ENCODE data around the gene EVPL. TPM values are rescaled to one million over a fixed set of nuclear protein-coding genes. Genes with fewer than 3 reads are reported as not detected.
"Not testable (repeated sequence)": the region's sequence is repeated elsewhere in the genome, so short reads cannot be mapped to it uniquely, and the experiment has no call there.

Gene EVPL
- total and polyA plus RNA-seq, 5 donors from 2014 or later, result 0.05 to 0.15 TPM; not detected in 3

DNA sequence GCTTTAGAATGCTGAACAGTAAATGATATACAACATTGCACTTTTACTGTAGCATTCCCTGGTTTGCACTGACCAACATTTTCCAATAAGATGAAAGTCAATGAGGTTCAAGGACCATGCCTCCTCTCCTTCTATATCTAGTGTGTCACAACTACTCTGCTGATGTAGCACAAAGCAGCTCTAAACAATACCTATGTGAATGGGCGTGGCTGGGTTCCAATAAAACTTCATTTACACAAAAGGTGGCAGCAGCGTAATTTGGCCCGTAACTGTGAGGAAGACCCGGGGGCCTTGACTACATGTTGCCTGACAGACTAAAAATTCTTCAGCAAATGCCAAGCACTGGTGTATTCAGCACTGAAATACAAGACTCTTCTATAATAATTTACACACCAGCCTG is 38.7 kb upstream of the EVPL start:
- H3K4me3 ChIP-seq (ENCODE audit: low read depth, low read length), result no peak overlapping the region
- H3K9me3 Mint-ChIP-seq, result no peaks in the 10 kb centered on the region
- ATAC-seq (ENCODE audit: low read depth in 2 of 2) (no peak), DNase-seq (no peak)
- peaks cover 28% of the 10 kb centered on the region for H3K4me1 ChIP-seq (ENCODE audit: control insufficient read depth, insufficient read depth, low read length, poor library complexity, severe bottlenecking)
- peaks cover 34% of the 10 kb centered on the region for H3K36me3 Mint-ChIP-seq
- peaks cover 10 to 48% (median 31%) of the 10 kb centered on the region in 4 donors for H3K4me1 Mint-ChIP-seq
- H3K36me3 ChIP-seq (ENCODE audit: control insufficient read depth, insufficient read depth, low read length), result peaks cover 64% of the 10 kb centered on the region
- H3K27ac Mint-ChIP-seq, result peak overlapping the region in 2 of 3 donors; percentile 69 to 75
- H3K9me3 ChIP-seq (ENCODE audit: control insufficient read depth in 2 of 2, low read length in 2 of 2), result no peaks in the 10 kb centered on the region
- peak overlapping the region in 2 of 4 donors; percentile 53 to 69 for H3K4me3 Mint-ChIP-seq
- H3K27ac ChIP-seq (ENCODE audit: insufficient read depth, low read length, poor library complexity, severe bottlenecking), result no peak overlapping the region
- no peaks in the 10 kb centered on the region for H3K27me3 Mint-ChIP-seq
- H3K27me3 ChIP-seq (ENCODE audit: control insufficient read depth, insufficient read depth, low read length), result no peaks in the 10 kb centered on the region

DNA sequence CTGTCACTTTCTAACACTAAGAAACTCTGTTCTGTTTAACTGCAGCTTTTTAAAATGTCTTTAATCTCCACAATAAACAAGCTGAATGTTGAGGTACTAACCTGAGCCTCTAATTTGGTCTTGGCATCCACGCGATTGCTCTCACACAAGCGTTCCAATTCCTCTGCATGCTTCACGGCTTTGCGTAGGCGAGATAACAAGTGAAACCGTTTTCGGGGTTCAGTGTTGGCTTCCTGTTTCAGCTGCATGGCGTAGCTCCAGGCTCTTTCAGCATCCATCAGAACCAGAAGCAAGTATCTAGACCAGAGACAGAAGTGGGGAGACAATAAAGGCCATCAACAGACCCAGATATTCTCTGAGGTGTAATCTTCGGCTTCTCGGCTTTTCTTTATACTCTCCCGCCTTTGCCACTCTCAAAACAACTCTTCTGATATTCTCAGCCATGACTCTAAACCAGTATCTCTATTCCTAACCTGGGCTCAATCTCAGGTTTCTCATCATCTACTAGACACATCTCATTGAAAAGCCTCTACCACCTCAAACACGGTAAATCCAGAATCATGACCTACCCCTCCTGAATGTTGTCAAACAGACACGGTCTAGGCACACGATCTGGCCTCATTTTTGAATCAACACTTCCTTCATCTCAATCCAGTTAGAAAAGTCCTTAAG is 36.9 kb upstream of the EVPL start:
- peak overlapping the region; percentile 70 for H3K4me3 ChIP-seq (ENCODE audit: low read depth, low read length)

DNA sequence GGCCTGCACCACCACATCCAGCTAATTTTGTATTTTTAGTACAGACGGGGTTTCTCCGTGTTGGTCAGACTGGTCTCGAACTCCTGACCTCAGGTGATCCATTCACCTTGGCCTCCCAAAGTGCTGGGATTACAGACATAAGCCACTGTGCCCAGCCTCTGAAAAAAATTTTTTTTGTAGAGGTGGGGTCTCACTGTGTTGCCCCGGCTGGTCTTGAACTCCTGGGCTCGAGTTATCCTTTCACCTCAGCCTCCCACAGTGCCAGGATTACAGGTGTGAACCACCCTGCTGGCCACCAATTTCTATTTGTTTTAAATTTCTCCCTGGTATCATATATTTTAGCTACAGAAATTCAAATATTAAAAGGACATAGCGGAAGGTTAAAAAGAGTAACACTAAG is 31.2 kb upstream of the EVPL start:
- not testable (repeated sequence) for H3K27ac Mint-ChIP-seq; DNase-seq; H3K9me3 ChIP-seq (ENCODE audit: control insufficient read depth in 2 of 2, low read length in 2 of 2); H3K4me3 Mint-ChIP-seq; ATAC-seq (ENCODE audit: low read depth in 2 of 2); H3K4me1 Mint-ChIP-seq; H3K4me1 ChIP-seq (ENCODE audit: control insufficient read depth, insufficient read depth, low read length, poor library complexity, severe bottlenecking); H3K4me3 ChIP-seq (ENCODE audit: low read depth, low read length); H3K27ac ChIP-seq (ENCODE audit: insufficient read depth, low read length, poor library complexity, severe bottlenecking); H3K27me3 ChIP-seq (ENCODE audit: control insufficient read depth, insufficient read depth, low read length); H3K9me3 Mint-ChIP-seq; H3K27me3 Mint-ChIP-seq
- peaks cover 90% of the 10 kb centered on the region for H3K36me3 ChIP-seq (ENCODE audit: control insufficient read depth, insufficient read depth, low read length)
- H3K36me3 Mint-ChIP-seq, result peaks cover 41% of the 10 kb centered on the region

More for the DNA sequence above, 36.9 kb upstream of the EVPL start:
- Mint-ChIP-seq H3K27ac (peak overlapping the region; percentile 92 to 96 (median 94)), H3K9me3 (no peaks in the 10 kb centered on the region), H3K27me3 (no peaks in the 10 kb centered on the region), H3K4me3 (peak overlapping the region; percentile 20 to 81 (median 50)), H3K4me1 (peaks cover 10 to 38% (median 22%) of the 10 kb centered on the region in 4 donors), H3K36me3 (peaks cover 38% of the 10 kb centered on the region)
- Histone ChIP-seq H3K4me1 (ENCODE audit: control insufficient read depth, insufficient read depth, low read length, poor library complexity, severe bottlenecking) (peaks cover 12% of the 10 kb centered on the region), H3K9me3 (ENCODE audit: control insufficient read depth in 2 of 2, low read length in 2 of 2) (no peaks in the 10 kb centered on the region), H3K27me3 (ENCODE audit: control insufficient read depth, insufficient read depth, low read length) (no peaks in the 10 kb centered on the region), H3K36me3 (ENCODE audit: control insufficient read depth, insufficient read depth, low read length) (peaks cover 81% of the 10 kb centered on the region), H3K27ac (ENCODE audit: insufficient read depth, low read length, poor library complexity, severe bottlenecking) (peak overlapping the region; percentile 72)
- DNase-seq, result peak in 2 of 3 donors; percentile 49 to 74
- peak; percentile 79 to 81 for ATAC-seq (ENCODE audit: low read depth in 2 of 2)

DNA sequence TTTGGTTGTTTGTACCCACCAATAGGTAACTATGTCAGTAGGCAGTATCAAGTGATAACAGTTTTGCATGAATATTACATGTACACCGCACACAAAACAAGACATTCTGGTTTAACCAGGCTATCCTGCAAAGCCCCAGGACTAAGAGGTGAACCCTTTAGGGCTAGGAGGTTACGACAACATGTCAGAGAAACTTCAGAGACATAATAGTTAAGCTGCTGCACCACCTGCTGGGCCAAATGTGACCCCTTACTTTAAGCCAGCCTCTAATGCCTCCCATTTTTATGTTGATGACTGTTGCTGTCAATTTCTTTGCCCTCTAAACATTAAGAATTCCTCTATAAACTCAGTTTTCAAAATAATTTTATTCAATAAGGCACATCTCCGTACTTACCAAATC is 29.8 kb upstream of the EVPL start:
- H3K27ac Mint-ChIP-seq, result peak overlapping the region in 1 of 3 donors; percentile 12
- H3K36me3 Mint-ChIP-seq, result peaks cover 41% of the 10 kb centered on the region

DNA sequence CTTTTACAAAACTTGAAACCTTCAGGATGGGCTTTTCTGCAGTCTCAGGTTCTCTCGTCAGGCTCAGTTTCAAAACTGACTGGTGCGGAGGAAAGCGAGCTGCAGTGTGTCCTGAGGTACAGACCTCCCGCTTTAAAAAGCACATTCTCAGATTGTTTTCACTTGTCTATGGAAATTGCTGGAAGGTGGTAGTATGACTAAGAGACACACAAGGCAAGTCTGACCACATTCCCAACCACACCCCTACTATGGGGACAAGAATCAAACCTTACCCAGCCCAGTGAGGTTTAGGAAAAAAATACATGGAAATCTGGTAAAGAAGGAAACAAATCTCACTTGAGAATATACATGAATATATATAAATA is 27.0 kb upstream of the EVPL start:
- Histone ChIP-seq H3K4me1 (ENCODE audit: control insufficient read depth, insufficient read depth, low read length, poor library complexity, severe bottlenecking) (peaks cover 3% of the 10 kb centered on the region), H3K4me3 (ENCODE audit: low read depth, low read length) (no peak overlapping the region), H3K36me3 (ENCODE audit: control insufficient read depth, insufficient read depth, low read length) (peaks cover 91% of the 10 kb centered on the region), H3K27ac (ENCODE audit: insufficient read depth, low read length, poor library complexity, severe bottlenecking) (no peak overlapping the region), H3K9me3 (ENCODE audit: control insufficient read depth in 2 of 2, low read length in 2 of 2) (no peaks in the 10 kb centered on the region), H3K27me3 (ENCODE audit: control insufficient read depth, insufficient read depth, low read length) (no peaks in the 10 kb centered on the region)
- DNase-seq, result no peak
- Mint-ChIP-seq H3K9me3 (no peaks in the 10 kb centered on the region), H3K36me3 (peaks cover 45% of the 10 kb centered on the region), H3K4me3 (no peak overlapping the region), H3K27ac (peak overlapping the region in 1 of 3 donors; percentile 60), H3K27me3 (no peaks in the 10 kb centered on the region), H3K4me1 (peaks cover 0 to 19% (median 11%) of the 10 kb centered on the region in 4 donors)
- ATAC-seq (ENCODE audit: low read depth in 2 of 2), result no peak

More for the DNA sequence above, 29.8 kb upstream of the EVPL start:
- no peak overlapping the region for H3K4me3 Mint-ChIP-seq
- H3K27me3 Mint-ChIP-seq, result no peaks in the 10 kb centered on the region
- peaks cover 91% of the 10 kb centered on the region for H3K36me3 ChIP-seq (ENCODE audit: control insufficient read depth, insufficient read depth, low read length)
- H3K27ac ChIP-seq (ENCODE audit: insufficient read depth, low read length, poor library complexity, severe bottlenecking), result no peak overlapping the region
- H3K9me3 ChIP-seq (ENCODE audit: control insufficient read depth in 2 of 2, low read length in 2 of 2), result no peaks in the 10 kb centered on the region
- no peak for ATAC-seq (ENCODE audit: low read depth in 2 of 2)
- DNase-seq, result no peak
- H3K4me1 ChIP-seq (ENCODE audit: control insufficient read depth, insufficient read depth, low read length, poor library complexity, severe bottlenecking), result no peaks in the 10 kb centered on the region
- no peaks in the 10 kb centered on the region for H3K9me3 Mint-ChIP-seq
- peaks cover 0 to 6% (median 3%) of the 10 kb centered on the region in 4 donors for H3K4me1 Mint-ChIP-seq
- no peaks in the 10 kb centered on the region for H3K27me3 ChIP-seq (ENCODE audit: control insufficient read depth, insufficient read depth, low read length)
- H3K4me3 ChIP-seq (ENCODE audit: low read depth, low read length), result no peak overlapping the region

DNA sequence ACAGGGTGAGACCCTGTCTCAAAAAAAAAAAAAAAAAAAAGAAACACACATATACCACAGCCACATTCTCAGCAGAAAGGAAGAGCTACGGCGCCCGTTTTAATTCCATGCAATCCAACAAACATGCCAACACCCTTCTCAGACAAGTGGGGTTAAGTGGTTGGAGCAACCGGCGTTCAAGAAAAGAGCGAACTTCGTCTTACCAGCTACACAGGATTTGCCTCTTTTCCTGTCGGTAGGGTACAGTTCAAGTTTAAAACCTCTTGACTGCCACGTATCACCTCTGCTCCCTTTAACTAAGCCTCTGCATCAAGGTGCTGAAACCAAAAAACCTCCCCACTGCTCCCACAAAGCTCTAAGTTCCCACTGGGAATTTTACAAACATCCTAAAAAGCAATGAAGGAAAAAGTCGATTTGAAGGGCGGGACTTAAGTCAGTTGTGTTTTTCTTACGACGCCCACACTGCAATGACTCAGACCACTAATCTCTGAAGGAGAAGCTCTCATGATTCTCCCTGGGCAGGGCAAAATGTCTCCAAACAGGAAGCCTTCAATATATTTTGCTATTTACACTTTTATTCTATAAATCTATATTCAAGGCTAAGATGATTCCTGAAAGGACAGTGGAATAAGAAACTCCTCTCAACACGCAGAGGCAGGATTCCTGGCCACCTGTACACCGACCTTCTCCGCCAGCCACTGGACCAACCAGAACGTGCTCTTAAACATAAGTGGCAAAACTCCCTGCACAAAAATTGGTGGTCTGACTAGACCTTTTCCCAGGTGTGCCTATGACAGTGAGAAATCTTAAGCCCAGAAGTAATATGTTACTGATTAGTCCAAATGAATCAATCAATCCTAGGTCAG is 26.4 kb upstream of the EVPL start:
- Mint-ChIP-seq H3K27ac (peak overlapping the region in 1 of 3 donors; percentile 60), H3K36me3 (peaks cover 47% of the 10 kb centered on the region), H3K4me3 (no peak overlapping the region), H3K27me3 (no peaks in the 10 kb centered on the region), H3K4me1 (peaks cover 0 to 25% (median 16%) of the 10 kb centered on the region in 4 donors), H3K9me3 (no peaks in the 10 kb centered on the region)
- no peaks in the 10 kb centered on the region for H3K27me3 ChIP-seq (ENCODE audit: control insufficient read depth, insufficient read depth, low read length)
- no peak overlapping the region for H3K27ac ChIP-seq (ENCODE audit: insufficient read depth, low read length, poor library complexity, severe bottlenecking)
- peaks cover 91% of the 10 kb centered on the region for H3K36me3 ChIP-seq (ENCODE audit: control insufficient read depth, insufficient read depth, low read length)
- H3K4me1 ChIP-seq (ENCODE audit: control insufficient read depth, insufficient read depth, low read length, poor library complexity, severe bottlenecking), result peaks cover 4% of the 10 kb centered on the region
- H3K4me3 ChIP-seq (ENCODE audit: low read depth, low read length), result no peak overlapping the region
- no peaks in the 10 kb centered on the region for H3K9me3 ChIP-seq (ENCODE audit: control insufficient read depth in 2 of 2, low read length in 2 of 2)
- ATAC-seq (ENCODE audit: low read depth in 2 of 2) (no peak), DNase-seq (no peak)

DNA sequence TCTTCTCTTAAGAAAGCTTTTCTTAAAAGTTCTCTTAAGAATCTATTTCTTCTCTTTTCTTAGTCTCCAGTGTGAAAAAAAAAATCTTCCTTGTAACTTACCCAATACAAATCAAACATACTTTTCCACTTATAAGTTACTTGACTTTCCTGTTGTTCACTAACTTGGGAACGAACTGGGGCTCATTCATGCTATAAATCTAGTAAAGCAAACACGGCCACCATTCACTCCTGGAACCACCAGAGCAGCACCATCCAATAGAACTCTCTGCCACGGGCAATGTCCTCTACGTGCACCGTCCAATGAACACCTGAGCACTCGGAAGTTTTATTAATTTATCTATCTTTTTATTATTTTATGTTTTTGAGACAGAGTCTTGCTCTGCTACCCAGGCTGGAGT is 24.5 kb upstream of the EVPL start:
- Histone ChIP-seq H3K27me3 (ENCODE audit: control insufficient read depth, insufficient read depth, low read length) (no peaks in the 10 kb centered on the region), H3K4me1 (ENCODE audit: control insufficient read depth, insufficient read depth, low read length, poor library complexity, severe bottlenecking) (peaks cover 4% of the 10 kb centered on the region), H3K36me3 (ENCODE audit: control insufficient read depth, insufficient read depth, low read length) (peaks cover 89% of the 10 kb centered on the region), H3K4me3 (ENCODE audit: low read depth, low read length) (no peak overlapping the region), H3K27ac (ENCODE audit: insufficient read depth, low read length, poor library complexity, severe bottlenecking) (no peak overlapping the region), H3K9me3 (ENCODE audit: control insufficient read depth in 2 of 2, low read length in 2 of 2) (no peaks in the 10 kb centered on the region)
- Mint-ChIP-seq H3K27me3 (no peaks in the 10 kb centered on the region), H3K4me1 (peaks cover 0 to 29% (median 16%) of the 10 kb centered on the region in 4 donors), H3K9me3 (no peaks in the 10 kb centered on the region), H3K4me3 (no peak overlapping the region), H3K36me3 (peaks cover 43% of the 10 kb centered on the region), H3K27ac (no peak overlapping the region)
- no peak for DNase-seq
- no peak for ATAC-seq (ENCODE audit: low read depth in 2 of 2)

Data from CD4-positive, CD25-positive, alpha-beta regulatory T cell (primary cell).